Hindlimb muscle (tissue), 1 donor: ENCODE measurements around the gene IL33. TPM values are rescaled to one million over a fixed set of nuclear protein-coding genes. Genes with fewer than 3 reads are reported as not detected.
A peak's percentile ranks its signal among the peaks of the same experiment; 100 is the strongest.
"Not testable (repeated sequence)": the region's sequence is repeated elsewhere in the genome, so short reads cannot be mapped to it uniquely, and the experiment has no call there.

Experiments used
- DNase-seq: peaks from one replicate; pipeline ENCODE4 v3.0.0-alpha.2; 2013
- polyA plus RNA-seq: library from polyadenylated mRNA; unstranded; fragments of 120-200 nt; gene quantifications from one replicate; pipeline ENCODE4 v1.2.1, GENCODE V29; 2013; ENCODE audit not compliant: insufficient read length

The IL33 gene
- 29.6 TPM for polyA plus RNA-seq

GRCh38 chr9:6215562-6215961, at the start of gene IL33:
TSS of gene IL33 (plus strand) at chr9:6215807. CDS start at chr9:6241695, 25,888 bp downstream.
- no peak for DNase-seq

GRCh38 chr9:6171667-6172066, 43.9 kb upstream of the IL33 start:
- DNase-seq: no peak

- no peak for DNase-seq
Measured at GRCh38 chr9:6173914-6174313, 41.7 kb upstream of the IL33 start.

GRCh38 chr9:6182549-6183226, 32.9 kb upstream of the IL33 start:
- DNase-seq: not testable (repeated sequence)

- DNase-seq: no peak
Measured at GRCh38 chr9:6183227-6183551, 32.4 kb upstream of the IL33 start.

- no peak for DNase-seq
Measured at GRCh38 chr9:6183627-6184026, 32.0 kb upstream of the IL33 start.

GRCh38 chr9:6184749-6185645, 30.6 kb upstream of the IL33 start:
- DNase-seq: no peak

- no peak for DNase-seq
Measured at GRCh38 chr9:6186691-6187090, 28.9 kb upstream of the IL33 start.

GRCh38 chr9:6187272-6187671, 28.3 kb upstream of the IL33 start:
- DNase-seq: no peak

- DNase-seq: no peak
Measured at GRCh38 chr9:6188466-6188865, 27.1 kb upstream of the IL33 start.

GRCh38 chr9:6188906-6189305, 26.7 kb upstream of the IL33 start:
- DNase-seq: no peak

- no peak for DNase-seq
Measured at GRCh38 chr9:6194934-6195333, 20.7 kb upstream of the IL33 start.

- DNase-seq: no peak
Measured at GRCh38 chr9:6195714-6196360, 19.8 kb upstream of the IL33 start.

- no peak for DNase-seq
Measured at GRCh38 chr9:6197330-6197729, 18.3 kb upstream of the IL33 start.

- DNase-seq: no peak
Measured at GRCh38 chr9:6198251-6198650, 17.4 kb upstream of the IL33 start.

GRCh38 chr9:6199596-6199995, 16.0 kb upstream of the IL33 start:
- no peak for DNase-seq

GRCh38 chr9:6200761-6201160, 14.8 kb upstream of the IL33 start:
- DNase-seq: no peak

- no peak for DNase-seq
Measured at GRCh38 chr9:6209966-6210365, 5.6 kb upstream of the IL33 start.

GRCh38 chr9:6212722-6213375, 2.8 kb upstream of the IL33 start:
- no peak for DNase-seq

- DNase-seq: no peak
Measured at GRCh38 chr9:6214434-6214833, 1.2 kb upstream of the IL33 start.

- DNase-seq: peak; percentile 21
Measured at GRCh38 chr9:6214903-6215302, 704 bp upstream of the IL33 start.

GRCh38 chr9:6216002-6216401, 395 bp downstream of the IL33 start:
- DNase-seq: no peak

- no peak for DNase-seq
Measured at GRCh38 chr9:6216951-6217350, 1.3 kb downstream of the IL33 start.
